DOHH2 (cell line): ENCODE measurements around the gene AEBP1.

ENCODE experiments used
- CTCF ChIP-seq: fragments of 200-600 bp; sonication (generic); IDR thresholded peaks from one replicate; pipeline ENCODE4 v1.5.1; 2014; ENCODE audit warnings: antibody characterized with exemption, mild to moderate bottlenecking, low read depth, low read length; ENCODE audit not compliant: poor library complexity, severe bottlenecking
- EZH2phosphoT487 ChIP-seq: fragments of 200-600 bp; sonication (generic); IDR thresholded peaks from 2 replicates; pipeline ENCODE4 v1.6.1; 2017; ENCODE audit warnings: borderline replicate concordance, mild to moderate bottlenecking, antibody characterized with exemption, low read length, moderate library complexity, mixed read lengths

GRCh38 chr7:44060948-44061644 lies 43.0 kb upstream of the AEBP1 start:
- TF ChIP-seq CTCF, result no peak
- TF ChIP-seq EZH2phosphoT487, result no peak
